ENCODE results near the gene ZNF221.

DNA sequence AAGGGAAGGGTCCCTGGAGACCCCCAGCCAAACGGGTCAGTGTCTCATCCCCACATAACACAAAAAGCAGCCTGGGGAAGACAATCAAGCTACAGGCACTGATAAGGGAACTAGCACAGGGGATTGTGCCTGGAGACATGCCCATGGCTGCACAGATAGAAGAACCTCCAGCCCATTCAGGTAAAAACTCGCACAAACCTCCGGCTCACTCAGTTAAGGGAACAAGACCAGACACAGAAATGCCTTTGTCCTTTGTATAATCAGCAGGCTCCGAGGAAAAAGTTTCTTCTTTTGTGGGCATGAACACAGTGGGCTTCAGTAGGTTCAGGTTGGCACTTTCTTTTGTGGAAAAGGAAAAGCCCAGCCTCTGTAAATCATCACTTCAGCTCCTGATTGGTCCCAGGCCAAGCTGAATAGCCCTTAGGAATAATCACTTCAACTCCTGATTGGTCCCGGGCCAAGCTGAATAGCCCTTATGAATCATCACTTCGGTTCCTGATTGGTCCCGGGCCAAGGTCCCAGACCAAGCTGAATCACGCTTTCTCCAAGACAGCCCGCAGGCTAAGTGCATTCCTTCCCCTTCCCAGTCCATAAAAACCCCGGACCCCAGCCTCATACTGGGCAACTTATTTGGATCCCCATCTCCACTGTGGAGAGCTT, 46.7 kb downstream of the ZNF221 start:
- TF ChIP-seq POLR2A (IDR thresholded peaks at IDR 0.05; ENCODE audit: low read depth, low read length), result no peak
- no peak for TF ChIP-seq POLR2AphosphoS5 (IDR thresholded peaks at IDR 0.05; ENCODE audit: low read depth, low read length)
